GM20000 (cell line): ENCODE data around the gene CLDN1.
A peak's percentile ranks its signal among the peaks of the same experiment; 100 is the strongest.

Experiments used
- DNase-seq: peaks from one replicate; pipeline ENCODE4 v3.0.0; 2012; ENCODE audit warnings: low spot score
- CTCF ChIP-seq: IDR thresholded peaks from 2 replicates; pipeline ENCODE4 v1.5.1; 2012; ENCODE audit warnings: mild to moderate bottlenecking, control low read depth; ENCODE audit errors: extremely low read depth, missing control alignments

Gene CLDN1

GRCh38 chr3:190299969-190300368 is 22.3 kb downstream of the CLDN1 start:
- DNase-seq = no peak
- TF ChIP-seq CTCF = no peak

GRCh38 chr3:190294030-190294429 is 28.2 kb downstream of the CLDN1 start:
- no peak for TF ChIP-seq CTCF
- no peak for DNase-seq

- no peak for DNase-seq
- TF ChIP-seq CTCF = no peak
These were observed 28.6 kb downstream of the CLDN1 start for GRCh38 chr3:190293621-190294020.

GRCh38 chr3:190291994-190292584 is 30.2 kb downstream of the CLDN1 start:
- no peak for TF ChIP-seq CTCF
- DNase-seq = no peak

- no peak for TF ChIP-seq CTCF
- DNase-seq = peak; percentile 8
These were observed 32.3 kb downstream of the CLDN1 start for GRCh38 chr3:190289989-190290388.

GRCh38 chr3:190288836-190289235 is 33.4 kb downstream of the CLDN1 start:
- DNase-seq = no peak
- TF ChIP-seq CTCF = no peak

GRCh38 chr3:190286014-190286413 is 36.2 kb downstream of the CLDN1 start:
- no peak for TF ChIP-seq CTCF
- DNase-seq = no peak
